ENCODE results near the gene CNTNAP4.

CNTNAP4 gene

GRCh38 chr16:76381096-76381495 is 103.9 kb downstream of the CNTNAP4 start:
- H3K27me3 ChIP-seq (replicated peaks) = no peaks in the 10 kb centered on the region
- no peak overlapping the region for H3K4me3 ChIP-seq (ENCODE audit: low read depth, low read length)
- in situ Hi-C loops (cut with HindIII; ENCODE audit: low pct_ligation_motif_present, low sequenced_read_pairs) = no loop called here
- no peak overlapping the region for H3K27ac ChIP-seq
- DNase-seq = no peak
- no peak for TF ChIP-seq CTCF (IDR thresholded peaks at IDR 0.05; ENCODE audit: low read depth, low read length, missing control alignments)
- H3K36me3 ChIP-seq (replicated peaks) = no peaks in the 10 kb centered on the region

GRCh38 chr16:76385601-76386230 is 108.5 kb downstream of the CNTNAP4 start:
- no peak for DNase-seq
- in situ Hi-C loops (cut with HindIII; ENCODE audit: low pct_ligation_motif_present, low sequenced_read_pairs) = no loop called here
- TF ChIP-seq CTCF (IDR thresholded peaks at IDR 0.05; ENCODE audit: low read depth, low read length, missing control alignments) = no peak
- Histone ChIP-seq H3K4me3 (ENCODE audit: low read depth, low read length) (no peak overlapping the region), H3K27me3 (replicated peaks) (no peaks in the 10 kb centered on the region), H3K27ac (no peak overlapping the region), H3K36me3 (replicated peaks) (no peaks in the 10 kb centered on the region)

- H3K36me3 ChIP-seq (replicated peaks) = no peaks in the 10 kb centered on the region
- in situ Hi-C loops (cut with HindIII; ENCODE audit: low pct_ligation_motif_present, low sequenced_read_pairs) = no loop called here
- no peak overlapping the region for H3K27ac ChIP-seq
- DNase-seq = no peak
- H3K27me3 ChIP-seq (replicated peaks) = no peaks in the 10 kb centered on the region
- TF ChIP-seq CTCF (IDR thresholded peaks at IDR 0.05; ENCODE audit: low read depth, low read length, missing control alignments) = no peak
- no peak overlapping the region for H3K4me3 ChIP-seq (ENCODE audit: low read depth, low read length)
These were observed 109.6 kb downstream of the CNTNAP4 start for GRCh38 chr16:76386784-76387183.

- in situ Hi-C loops (cut with HindIII; ENCODE audit: low pct_ligation_motif_present, low sequenced_read_pairs) = no loop called here
- no peaks in the 10 kb centered on the region for H3K36me3 ChIP-seq (replicated peaks)
- no peak for DNase-seq
- no peak overlapping the region for H3K27ac ChIP-seq
- TF ChIP-seq CTCF (IDR thresholded peaks at IDR 0.05; ENCODE audit: low read depth, low read length, missing control alignments) = no peak
- H3K27me3 ChIP-seq (replicated peaks) = no peaks in the 10 kb centered on the region
- no peak overlapping the region for H3K4me3 ChIP-seq (ENCODE audit: low read depth, low read length)
These were observed 110.8 kb downstream of the CNTNAP4 start for GRCh38 chr16:76387994-76388393.

DNA sequence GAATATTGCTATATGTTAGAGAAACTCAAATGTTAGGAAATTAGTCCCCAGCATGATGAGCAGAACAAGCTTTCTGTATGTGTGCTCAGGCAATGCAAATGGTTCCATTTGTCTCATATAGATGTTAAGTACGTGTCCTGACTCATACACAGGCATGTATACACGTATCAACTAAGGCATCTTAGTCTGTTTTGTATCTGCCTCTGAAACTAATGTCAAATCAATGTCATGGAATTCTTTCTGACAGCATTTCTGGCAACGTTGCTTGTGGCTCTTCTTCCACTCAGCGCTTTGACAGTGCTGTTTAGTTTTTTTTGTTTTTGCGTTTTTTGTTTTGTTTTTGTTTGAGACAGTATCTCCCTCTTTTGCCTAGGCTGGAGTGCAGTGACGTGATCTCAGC is 111.9 kb downstream of the CNTNAP4 start:
- Histone ChIP-seq H3K4me3 (ENCODE audit: low read depth, low read length) (no peak overlapping the region), H3K27ac (no peak overlapping the region), H3K36me3 (replicated peaks) (no peaks in the 10 kb centered on the region), H3K27me3 (replicated peaks) (no peaks in the 10 kb centered on the region)
- in situ Hi-C loops (cut with HindIII; ENCODE audit: low pct_ligation_motif_present, low sequenced_read_pairs) = no loop called here
- DNase-seq = no peak
- no peak for TF ChIP-seq CTCF (IDR thresholded peaks at IDR 0.05; ENCODE audit: low read depth, low read length, missing control alignments)

DNA sequence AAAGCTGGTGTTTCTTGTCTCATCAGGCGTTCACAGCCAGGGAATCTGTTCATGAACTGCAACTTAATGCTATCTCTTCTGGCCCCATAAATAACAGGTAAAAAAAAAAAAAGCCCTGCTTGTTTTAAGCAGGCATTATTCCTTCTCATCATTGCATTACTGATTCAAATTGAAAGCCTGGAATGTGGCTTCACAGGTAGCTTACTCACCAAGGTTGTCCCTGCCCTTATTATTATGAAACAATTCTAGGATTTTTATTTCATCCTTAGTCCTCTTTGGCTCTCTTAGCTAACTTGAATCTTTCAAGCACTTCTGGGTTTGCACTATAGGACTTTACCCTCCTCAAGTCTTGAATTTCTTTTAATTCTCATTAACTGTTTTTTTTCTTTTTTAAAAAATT is 113.3 kb downstream of the CNTNAP4 start:
- H3K27me3 ChIP-seq (replicated peaks) = no peaks in the 10 kb centered on the region
- no peak for DNase-seq
- no peak for TF ChIP-seq CTCF (IDR thresholded peaks at IDR 0.05; ENCODE audit: low read depth, low read length, missing control alignments)
- H3K36me3 ChIP-seq (replicated peaks) = no peaks in the 10 kb centered on the region
- no peak overlapping the region for H3K4me3 ChIP-seq (ENCODE audit: low read depth, low read length)
- in situ Hi-C loops (cut with HindIII; ENCODE audit: low pct_ligation_motif_present, low sequenced_read_pairs) = no loop called here
- no peak overlapping the region for H3K27ac ChIP-seq
